ENCODE data around the gene SERPIND1.
"Not testable (repeated sequence)": the region's sequence is repeated elsewhere in the genome, so short reads cannot be mapped to it uniquely, and the experiment has no call there.

SERPIND1 gene

GRCh38 chr22:20747223-20747622 is 26.7 kb upstream of the SERPIND1 start:
- DNase-seq, result no peak

- no peak for DNase-seq
Observed at GRCh38 chr22:20748082-20748481, 25.8 kb upstream of the SERPIND1 start.

GRCh38 chr22:20748731-20749428 is 25.0 kb upstream of the SERPIND1 start:
- no peak for DNase-seq

GRCh38 chr22:20749453-20749852 is 24.5 kb upstream of the SERPIND1 start:
- no peak for DNase-seq

GRCh38 chr22:20750461-20751184 is 23.3 kb upstream of the SERPIND1 start:
- peak; percentile 47 to 56 for DNase-seq

GRCh38 chr22:20751185-20751851 is 22.6 kb upstream of the SERPIND1 start:
- no peak for DNase-seq

GRCh38 chr22:20752104-20752741 is 21.7 kb upstream of the SERPIND1 start:
- no peak for DNase-seq

- no peak for DNase-seq
Observed at GRCh38 chr22:20752873-20753272, 21.0 kb upstream of the SERPIND1 start.

GRCh38 chr22:20756846-20757245 is 17.1 kb upstream of the SERPIND1 start:
- DNase-seq, result no peak

- DNase-seq, result no peak
Observed at GRCh38 chr22:20758688-20759087, 15.2 kb upstream of the SERPIND1 start.

GRCh38 chr22:20760084-20760483 is 13.8 kb upstream of the SERPIND1 start:
- no peak for DNase-seq

GRCh38 chr22:20761536-20761935 is 12.4 kb upstream of the SERPIND1 start:
- DNase-seq, result no peak

- no peak for DNase-seq
Observed at GRCh38 chr22:20762233-20762796, 11.6 kb upstream of the SERPIND1 start.

- no peak for DNase-seq
Observed at GRCh38 chr22:20763630-20764470, 10.1 kb upstream of the SERPIND1 start.

GRCh38 chr22:20764471-20764720 is 9.5 kb upstream of the SERPIND1 start:
- DNase-seq, result no peak

GRCh38 chr22:20764729-20765128 is 9.2 kb upstream of the SERPIND1 start:
- DNase-seq, result no peak

- no peak for DNase-seq
Observed at GRCh38 chr22:20765938-20766337, 8.0 kb upstream of the SERPIND1 start.

- no peak for DNase-seq
Observed at GRCh38 chr22:20766530-20766929, 7.4 kb upstream of the SERPIND1 start.

- not testable (repeated sequence) for DNase-seq
Observed at GRCh38 chr22:20769496-20769826, 4.5 kb upstream of the SERPIND1 start.

- DNase-seq, result no peak
Observed at GRCh38 chr22:20771918-20772625, 1.8 kb upstream of the SERPIND1 start.

- no peak for DNase-seq
Observed at GRCh38 chr22:20774882-20775281, 969 bp downstream of the SERPIND1 start.

GRCh38 chr22:20775342-20775895 is 1.5 kb downstream of the SERPIND1 start:
- no peak for DNase-seq

Data from activated CD4-positive, alpha-beta T cell treated with anti-CD3 and anti-CD28 coated beads, Interleukin-2, amount 50 U/mL, for 48 hours (primary cell).